H9 (cell line): Measurements from ENCODE around the gene LIX1L. TPM values are rescaled to one million over a fixed set of nuclear protein-coding genes. Genes with fewer than 3 reads are reported as not detected.

Experiments
- DNase-seq: peaks from one replicate; pipeline ENCODE4 v3.0.0-alpha.2; 2017
- H2AFZ ChIP-seq: one replicate; pipeline ENCODE4 v1.6.1; 2013; ENCODE audit warnings: mild to moderate bottlenecking, low read length, control low read depth, moderate library complexity
- H2AK5ac ChIP-seq: 2 replicates; pipeline ENCODE4 v1.6.1; 2013; ENCODE audit warnings: low read length, control low read depth, mixed read lengths; ENCODE audit not compliant: insufficient read length
- H2BK120ac ChIP-seq: one replicate; pipeline ENCODE4 v1.6.1; 2013; ENCODE audit warnings: low read depth, mild to moderate bottlenecking, low read length, control low read depth, inconsistent platforms; ENCODE audit not compliant: poor library complexity, severe bottlenecking
- H2BK12ac ChIP-seq: 2 replicates; pipeline ENCODE4 v1.6.1; 2013; ENCODE audit warnings: low read length, control low read depth, mixed read lengths, low read depth; ENCODE audit not compliant: insufficient read length
- H2BK15ac ChIP-seq: 2 replicates; pipeline ENCODE4 v1.6.1; 2013; ENCODE audit warnings: low read depth, low read length, control low read depth
- H2BK20ac ChIP-seq: one replicate; pipeline ENCODE4 v1.6.1; 2013; ENCODE audit warnings: low read depth, mild to moderate bottlenecking, low read length, control low read depth, inconsistent platforms; ENCODE audit not compliant: poor library complexity, severe bottlenecking
- H2BK5ac ChIP-seq: 2 replicates; pipeline ENCODE4 v1.6.1; 2013; ENCODE audit warnings: low read length, control low read depth, mixed read lengths; ENCODE audit not compliant: insufficient read length
- H3K14ac ChIP-seq: 2 replicates; pipeline ENCODE4 v1.6.1; 2013; ENCODE audit warnings: low read length, control low read depth; ENCODE audit not compliant: insufficient read depth
- H3K18ac ChIP-seq: 2 replicates; pipeline ENCODE4 v1.6.1; 2013; ENCODE audit warnings: low read depth, mild to moderate bottlenecking, mixed read lengths, low read length, control low read depth; ENCODE audit not compliant: insufficient read length
- H3K23ac ChIP-seq: 2 replicates; pipeline ENCODE4 v1.6.1; 2013; ENCODE audit warnings: low read length, control low read depth, mixed read lengths, low read depth; ENCODE audit not compliant: insufficient read length
- H3K23me2 ChIP-seq: 2 replicates; pipeline ENCODE4 v1.6.1; 2013; ENCODE audit warnings: low read depth, mild to moderate bottlenecking, mixed read lengths, low read length, control low read depth; ENCODE audit not compliant: insufficient read length, poor library complexity, severe bottlenecking
- H3K27ac ChIP-seq: 2 replicates; pipeline ENCODE4 v1.5.1; 2013; ENCODE audit warnings: low read length, control low read depth, mixed read lengths, low read depth; ENCODE audit not compliant: insufficient read length
- H3K27me3 ChIP-seq: 2 replicates; pipeline ENCODE4 v1.6.1; 2013; ENCODE audit warnings: low read length, control low read depth, inconsistent platforms; ENCODE audit not compliant: insufficient read depth
- H3K4ac ChIP-seq: 2 replicates; pipeline ENCODE4 v1.6.1; 2013; ENCODE audit warnings: low read depth, mild to moderate bottlenecking, control low read depth, inconsistent platforms, low read length, moderate library complexity
- H3K4me1 ChIP-seq: 2 replicates; pipeline ENCODE4 v1.6.1; 2013; ENCODE audit warnings: low read length, control low read depth, inconsistent platforms; ENCODE audit not compliant: insufficient read depth
- H3K4me2 ChIP-seq: 2 replicates; pipeline ENCODE4 v1.6.1; 2013; ENCODE audit warnings: low read length, control low read depth, mixed read lengths; ENCODE audit not compliant: insufficient read length, insufficient read depth
- H3K56ac ChIP-seq: 2 replicates; pipeline ENCODE4 v1.6.1; 2013; ENCODE audit warnings: low read depth, mild to moderate bottlenecking, mixed read lengths, low read length, control low read depth; ENCODE audit not compliant: insufficient read length
- H3K79me1 ChIP-seq: 2 replicates; pipeline ENCODE4 v1.6.1; 2013; ENCODE audit warnings: low read depth, mild to moderate bottlenecking, moderate library complexity, low read length, control low read depth, inconsistent platforms; ENCODE audit not compliant: insufficient read depth, poor library complexity, severe bottlenecking
- H3K79me2 ChIP-seq: 2 replicates; pipeline ENCODE4 v1.6.1; 2013; ENCODE audit warnings: low read length, control low read depth, inconsistent platforms; ENCODE audit not compliant: insufficient read depth
- H3K9ac ChIP-seq: 2 replicates; pipeline ENCODE4 v1.6.1; 2013; ENCODE audit warnings: low read length, control low read depth, mixed read lengths; ENCODE audit not compliant: insufficient read length; ENCODE audit errors: extremely low read depth
- H3K9me3 ChIP-seq: one replicate; pipeline ENCODE4 v1.6.1; 2013; ENCODE audit warnings: low read depth, low read length, inconsistent platforms; ENCODE audit not compliant: control insufficient read depth
- H3T11ph ChIP-seq: one replicate; pipeline ENCODE4 v1.6.1; 2013; ENCODE audit warnings: mild to moderate bottlenecking, low read length, control low read depth, inconsistent platforms
- H4K20me1 ChIP-seq: one replicate; pipeline ENCODE4 v1.6.1; 2013; ENCODE audit not compliant: control insufficient read depth, insufficient read length, insufficient read depth
- H4K5ac ChIP-seq: 2 replicates; pipeline ENCODE4 v1.6.1; 2013; ENCODE audit warnings: low read depth, mild to moderate bottlenecking, mixed read lengths, low read length, control low read depth; ENCODE audit not compliant: insufficient read length
- H4K8ac ChIP-seq: replicated peaks from 2 replicates; pipeline ENCODE4 v1.6.1; 2013; ENCODE audit warnings: low read length, control low read depth, mixed read lengths, low read depth; ENCODE audit not compliant: insufficient read length
- H4K91ac ChIP-seq: 2 replicates; pipeline ENCODE4 v1.6.1; 2013; ENCODE audit warnings: low read depth, mild to moderate bottlenecking, moderate library complexity, mixed read lengths, low read length, control low read depth; ENCODE audit not compliant: insufficient read length
- H3K27ac Mint-ChIP-seq, 3 experiments: 2 replicates in 2 of 3; 3 replicates in 1 of 3; pipeline ENCODE4 v1.8.0; 2020 to 2021; ENCODE audit warnings: mixed read lengths in 3 of 3, mild to moderate bottlenecking in 1 of 3, moderate library complexity in 1 of 3
- H3K27me3 Mint-ChIP-seq: 2 replicates; pipeline ENCODE4 v1.8.0; 2021; ENCODE audit warnings: low read depth, mild to moderate bottlenecking, moderate library complexity, mixed read lengths
- H3K36me3 Mint-ChIP-seq, 3 experiments: 2 replicates in 2 of 3; 3 replicates in 1 of 3; pipeline ENCODE4 v1.8.0; 2020 to 2021; ENCODE audit warnings: low read depth in 3 of 3, mixed read lengths in 3 of 3; ENCODE audit not compliant: insufficient read depth in 1 of 3
- H3K4me1 Mint-ChIP-seq, 2 experiments: 2 replicates each; pipeline ENCODE4 v1.8.0; 2020; ENCODE audit warnings: mixed read lengths in 2 of 2
- H3K4me3 Mint-ChIP-seq, 2 experiments: 2 replicates in 1 of 2; 3 replicates in 1 of 2; pipeline ENCODE4 v1.8.0; 2020 to 2021; ENCODE audit warnings: mild to moderate bottlenecking in 2 of 2, mixed read lengths in 2 of 2, moderate library complexity in 1 of 2
- H3K9me3 Mint-ChIP-seq, 2 experiments: 2 replicates in 1 of 2; 3 replicates in 1 of 2; pipeline ENCODE4 v1.8.0; 2020; ENCODE audit warnings: mild to moderate bottlenecking in 2 of 2, mixed read lengths in 2 of 2, moderate library complexity in 1 of 2
- CTCF ChIP-seq: fragments of 200-600 bp; sonication (generic); conservative IDR thresholded peaks from 3 replicates; pipeline ENCODE4 v1.8.0; 2021; ENCODE audit warnings: antibody characterized with exemption, mild to moderate bottlenecking
- total RNA-seq: library from RNA; stranded (reverse); gene quantifications from 2 replicates; pipeline ENCODE4 v1.2.1, GENCODE V29; 2021

Gene LIX1L
- total RNA-seq, 1 experiment from 2014 or later: 5.9 TPM

DNA sequence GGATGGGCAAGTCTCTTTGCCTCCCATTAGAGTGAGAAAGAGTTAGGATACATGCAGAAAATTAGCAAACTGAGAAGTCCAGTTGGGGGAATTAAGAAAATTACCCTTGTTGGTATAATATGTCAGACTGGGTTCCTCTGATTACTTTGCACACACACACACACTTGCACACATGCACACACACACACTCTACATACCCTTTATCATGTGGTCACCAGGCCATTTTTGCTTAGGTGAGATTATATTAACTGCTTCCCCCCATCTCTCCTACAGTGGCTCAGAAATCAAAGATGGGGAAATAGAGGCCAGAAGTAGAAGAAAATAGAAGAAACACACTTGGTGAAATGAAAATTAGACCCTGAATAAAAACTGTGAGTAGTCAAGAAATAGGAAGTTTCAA lies 917 bp upstream of the LIX1L start:
- H3K4ac ChIP-seq: no peak overlapping the region

More for the DNA sequence above, 917 bp upstream of the LIX1L start:
- DNase-seq: no peak
- Mint-ChIP-seq H3K27ac (no peak overlapping the region), H3K27me3 (peaks cover 76% of the 10 kb centered on the region), H3K4me3 (peak overlapping the region in 1 of 2 experiments; percentile 17; a peak in 2 of 5 replicates), H3K9me3 (no peaks in the 10 kb centered on the region), H3K4me1 (peaks cover 35 to 40% of the 10 kb centered on the region in 2 experiments), H3K36me3 (no peaks in the 10 kb centered on the region; a peak in 1 of 7 replicates)
- H3K27ac ChIP-seq: no peak overlapping the region
- no peak overlapping the region for H4K8ac ChIP-seq
- no peak overlapping the region for H4K5ac ChIP-seq
- peaks cover 2% of the 10 kb centered on the region; the same call in 1 of the 2 replicates for H3K4me1 ChIP-seq
- no peak overlapping the region for H2AK5ac ChIP-seq
- no peak overlapping the region for H2AFZ ChIP-seq
- H2BK5ac ChIP-seq: no peak overlapping the region
- TF ChIP-seq CTCF: no peak
- H3K56ac ChIP-seq: no peak overlapping the region
- no peaks in the 10 kb centered on the region for H3K9me3 ChIP-seq
- H3K79me1 ChIP-seq: no peaks in the 10 kb centered on the region
- no peak overlapping the region for H2BK20ac ChIP-seq
- H3K23ac ChIP-seq: no peak overlapping the region
- no peak overlapping the region for H3K18ac ChIP-seq
- no peaks in the 10 kb centered on the region for H4K20me1 ChIP-seq
- H3K23me2 ChIP-seq: peaks cover 26% of the 10 kb centered on the region
- no peak overlapping the region for H3K4me2 ChIP-seq
- no peak overlapping the region for H2BK12ac ChIP-seq
- H4K91ac ChIP-seq: no peak overlapping the region
- peaks cover 42% of the 10 kb centered on the region for H3K27me3 ChIP-seq
- no peak overlapping the region for H3K14ac ChIP-seq
- H2BK120ac ChIP-seq: no peak overlapping the region
- H3K9ac ChIP-seq: no peak overlapping the region
- no peak overlapping the region for H2BK15ac ChIP-seq
- H3K79me2 ChIP-seq: no peaks in the 10 kb centered on the region
- no peak overlapping the region for H3T11ph ChIP-seq
